MCF 10A (cell line): ENCODE data around the gene SCYGR4. TPM values are rescaled to one million over a fixed set of nuclear protein-coding genes. Genes with fewer than 3 reads are reported as not detected.

Experiments used
- BruUV-seq: library from RNA; stranded (reverse); fragments of 400-500 nt; replicated peaks from 2 replicates; lab custom pipeline; 2021; lab: Mats Ljungman, UMichigan
- CTCF ChIA-PET: fragments of 300-600 bp; sonication (Branson Sonifier 250); formaldehyde crosslinking; extraction: SDS; loops from one replicate; lab custom pipeline; 2021; ENCODE audit warnings: antibody characterized with exemption, inconsistent platforms; lab: Yijun Ruan, JAX
- POLR2A ChIA-PET: fragments of 300-600, 350-650 bp; sonication (Branson Sonifier 250); formaldehyde crosslinking; extraction: SDS; loops from one replicate; lab custom pipeline; 2020; ENCODE audit warnings: antibody characterized with exemption, inconsistent platforms; lab: Yijun Ruan, JAX
- DNase-seq: peaks from one replicate; pipeline ENCODE4 v3.0.0-alpha.2; 2018; ENCODE audit not compliant: unreplicated experiment
- H3K27ac Mint-ChIP-seq: one replicate; pipeline ENCODE4 v1.8.0; 2022; ENCODE audit warnings: mild to moderate bottlenecking, low read depth, mixed read lengths; ENCODE audit not compliant: unreplicated experiment
- H3K27me3 Mint-ChIP-seq: one replicate; pipeline ENCODE4 v1.8.0; 2022; ENCODE audit warnings: mixed read lengths; ENCODE audit not compliant: insufficient read depth, unreplicated experiment
- H3K36me3 Mint-ChIP-seq: one replicate; pipeline ENCODE4 v1.8.0; 2022; ENCODE audit warnings: mild to moderate bottlenecking, moderate library complexity, mixed read lengths; ENCODE audit not compliant: insufficient read depth, unreplicated experiment
- H3K4me1 Mint-ChIP-seq: one replicate; pipeline ENCODE4 v1.8.0; 2022; ENCODE audit warnings: mixed read lengths; ENCODE audit not compliant: insufficient read depth, unreplicated experiment
- H3K4me3 Mint-ChIP-seq: one replicate; pipeline ENCODE4 v1.8.0; 2022; ENCODE audit warnings: mild to moderate bottlenecking, moderate library complexity, mixed read lengths; ENCODE audit not compliant: unreplicated experiment
- H3K9me3 Mint-ChIP-seq: one replicate; pipeline ENCODE4 v1.8.0; 2022; ENCODE audit warnings: mixed read lengths; ENCODE audit not compliant: unreplicated experiment
- intact Hi-C: fragments of 100-400 bp; cut with micrococcal nuclease; formaldehyde crosslinking; loops from 2 replicates; pipeline ENCODE4 v1.14.1; 2022
- total RNA-seq: library from RNA; stranded (reverse); gene quantifications from 2 replicates; pipeline ENCODE4 v1.2.3, GENCODE V29; 2022
- TF ChIP-seq, protein P1 (sequence below): fragments of 200-600 bp; IDR thresholded peaks from one replicate; pipeline ENCODE4 v1.8.0; 2022; ENCODE audit warnings: antibody characterized with exemption, mild to moderate bottlenecking; ENCODE audit not compliant: unreplicated experiment

Gene SCYGR4
- total RNA-seq, 1 experiment from 2014 or later, result not detected

DNA sequence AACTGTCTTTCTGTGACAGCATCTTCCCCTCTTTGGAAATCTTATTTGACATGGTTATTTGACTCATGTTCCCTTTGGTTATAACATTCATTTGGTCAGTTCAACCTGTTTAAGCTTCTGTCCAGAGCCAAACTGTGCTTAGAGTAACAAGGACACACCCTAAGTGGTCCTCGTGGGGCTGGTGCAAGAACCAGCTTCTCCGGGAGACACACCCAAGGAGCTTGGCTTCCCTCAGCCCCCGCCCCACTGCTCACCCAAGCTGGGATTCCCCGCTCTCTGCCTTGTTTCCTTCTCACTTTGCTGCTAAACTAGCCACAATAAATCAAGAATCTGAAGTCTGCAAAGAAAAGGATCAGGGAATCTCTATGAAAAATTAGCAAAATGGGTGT lies 4.0 kb upstream of the SCYGR4 start:
- ChIA-PET POLR2A (no interaction called here), CTCF (no interaction called here)
- peaks cover 16% of the 10 kb centered on the region for H3K27me3 Mint-ChIP-seq
- DNase-seq, result no peak
- H3K4me1 Mint-ChIP-seq, result no peaks in the 10 kb centered on the region
- no TSS peak for BruUV-seq
- H3K27ac Mint-ChIP-seq, result no peak overlapping the region
- TF ChIP-seq, protein P1, sequence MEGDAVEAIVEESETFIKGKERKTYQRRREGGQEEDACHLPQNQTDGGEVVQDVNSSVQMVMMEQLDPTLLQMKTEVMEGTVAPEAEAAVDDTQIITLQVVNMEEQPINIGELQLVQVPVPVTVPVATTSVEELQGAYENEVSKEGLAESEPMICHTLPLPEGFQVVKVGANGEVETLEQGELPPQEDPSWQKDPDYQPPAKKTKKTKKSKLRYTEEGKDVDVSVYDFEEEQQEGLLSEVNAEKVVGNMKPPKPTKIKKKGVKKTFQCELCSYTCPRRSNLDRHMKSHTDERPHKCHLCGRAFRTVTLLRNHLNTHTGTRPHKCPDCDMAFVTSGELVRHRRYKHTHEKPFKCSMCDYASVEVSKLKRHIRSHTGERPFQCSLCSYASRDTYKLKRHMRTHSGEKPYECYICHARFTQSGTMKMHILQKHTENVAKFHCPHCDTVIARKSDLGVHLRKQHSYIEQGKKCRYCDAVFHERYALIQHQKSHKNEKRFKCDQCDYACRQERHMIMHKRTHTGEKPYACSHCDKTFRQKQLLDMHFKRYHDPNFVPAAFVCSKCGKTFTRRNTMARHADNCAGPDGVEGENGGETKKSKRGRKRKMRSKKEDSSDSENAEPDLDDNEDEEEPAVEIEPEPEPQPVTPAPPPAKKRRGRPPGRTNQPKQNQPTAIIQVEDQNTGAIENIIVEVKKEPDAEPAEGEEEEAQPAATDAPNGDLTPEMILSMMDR, result no peak
- intact Hi-C loops, result no loop called here
- H3K9me3 Mint-ChIP-seq, result no peaks in the 10 kb centered on the region
- H3K36me3 Mint-ChIP-seq, result no peaks in the 10 kb centered on the region
- H3K4me3 Mint-ChIP-seq, result no peak overlapping the region

DNA sequence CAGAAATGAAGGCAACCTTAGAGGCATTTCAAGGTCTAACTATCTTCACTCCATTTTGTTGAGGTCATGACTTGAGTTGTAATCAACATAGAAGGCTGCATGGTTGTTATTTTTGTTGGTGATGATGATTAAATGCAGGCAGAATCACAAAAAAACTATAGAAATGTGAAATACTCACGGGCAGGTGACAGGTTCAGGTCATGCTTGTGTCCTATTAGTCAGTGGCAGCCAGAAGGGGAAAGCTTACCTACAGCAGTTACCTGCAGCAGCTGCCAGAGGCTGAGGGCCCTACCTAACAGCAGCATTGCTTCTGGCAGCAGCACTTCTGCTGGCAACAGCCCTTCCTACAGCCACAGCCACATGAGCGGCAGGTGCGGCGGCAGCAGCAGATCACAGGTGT lies 3.1 kb upstream of the SCYGR4 start:
- no TSS peak for BruUV-seq
- TF ChIP-seq, protein P1, result no peak
- Mint-ChIP-seq H3K27ac (no peak overlapping the region), H3K9me3 (no peaks in the 10 kb centered on the region), H3K4me1 (no peaks in the 10 kb centered on the region), H3K27me3 (peaks cover 16% of the 10 kb centered on the region), H3K4me3 (no peak overlapping the region), H3K36me3 (no peaks in the 10 kb centered on the region)
- DNase-seq, result no peak
- ChIA-PET POLR2A (no interaction called here), CTCF (no interaction called here)
- intact Hi-C loops, result no loop called here

DNA sequence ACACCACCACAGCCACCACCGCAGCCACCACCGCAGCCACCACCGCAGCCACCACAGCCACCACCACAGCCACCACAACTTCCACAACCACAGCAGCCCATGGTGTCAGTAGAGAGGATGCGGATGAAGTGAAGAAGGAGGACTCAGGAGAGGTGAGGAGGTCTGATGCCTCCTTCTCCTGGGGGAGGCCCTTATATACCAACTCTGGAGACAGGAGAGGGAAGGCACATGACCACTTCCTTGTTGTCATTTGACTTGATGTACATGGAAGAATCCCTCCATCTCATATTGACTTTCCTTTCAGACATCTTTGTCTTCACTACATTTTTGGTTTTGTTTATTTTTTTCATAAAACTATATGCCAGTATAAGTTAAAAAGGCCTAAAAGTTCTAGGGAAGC lies 2.6 kb upstream of the SCYGR4 start, which contains the start of gene SCYGR3:
TSS of gene SCYGR3 (minus strand) at position 101 of the 400 bp plus-strand sequence. CDS start at position 101, 0 bp downstream.
- POLR2A ChIA-PET, result no interaction called here
- intact Hi-C loops, result no loop called here
- TF ChIP-seq, protein P1, result no peak
- BruUV-seq, result no TSS peak
- Mint-ChIP-seq H3K4me1 (no peaks in the 10 kb centered on the region), H3K36me3 (no peaks in the 10 kb centered on the region), H3K4me3 (no peak within 1 kb of the TSS), H3K27me3 (peaks cover 16% of the 10 kb centered on the region), H3K9me3 (no peaks in the 10 kb centered on the region), H3K27ac (no peak within 1 kb of the TSS)
- CTCF ChIA-PET, result interaction anchor here (0.7 kb wide), 1 partner anchor 425 kb away, joined by 3 read pairs; no protein-coding TSS in a partner anchor
- DNase-seq, result no peak

DNA sequence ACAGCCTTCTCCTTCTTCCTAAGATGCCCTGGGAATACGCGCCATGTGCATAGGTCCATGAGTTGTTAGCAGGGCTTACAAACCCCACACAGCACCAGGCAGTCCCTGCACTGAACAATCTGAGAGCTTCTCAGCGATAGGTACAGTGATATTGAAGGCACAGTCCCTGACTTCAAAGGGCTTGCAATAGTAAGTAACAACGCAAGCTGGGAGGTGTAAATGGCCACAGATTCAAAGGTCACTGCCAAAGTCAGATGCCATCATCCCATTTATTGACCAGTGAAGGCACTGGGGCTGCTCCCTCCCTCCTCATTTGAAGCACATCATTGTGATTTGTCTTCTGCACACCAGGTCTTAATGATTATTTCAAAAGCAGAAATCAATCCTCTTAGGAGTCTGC lies 2.1 kb upstream of the SCYGR4 start:
- no peaks in the 10 kb centered on the region for H3K9me3 Mint-ChIP-seq
- no peak overlapping the region for H3K4me3 Mint-ChIP-seq
- H3K27me3 Mint-ChIP-seq, result peaks cover 16% of the 10 kb centered on the region
- BruUV-seq, result no TSS peak
- H3K27ac Mint-ChIP-seq, result no peak overlapping the region
- DNase-seq, result no peak
- no peaks in the 10 kb centered on the region for H3K36me3 Mint-ChIP-seq
- POLR2A ChIA-PET, result no interaction called here
- H3K4me1 Mint-ChIP-seq, result no peaks in the 10 kb centered on the region
- intact Hi-C loops, result no loop called here
- TF ChIP-seq, protein P1, result no peak
- CTCF ChIA-PET, result interaction anchor here (0.7 kb wide), 1 partner anchor 424 kb away, joined by 3 read pairs; no protein-coding TSS in a partner anchor
